SK-MEL-5 (cell line): ENCODE results near the gene CHST9. TPM values are rescaled to one million over a fixed set of nuclear protein-coding genes. Genes with fewer than 3 reads are reported as not detected.

Source experiments
- DNase-seq: peaks from one replicate; pipeline ENCODE4 v3.0.0-alpha.2; 2016; ENCODE audit warnings: low read depth, low spot score
- in situ Hi-C: cut with HindIII; loops from 2 replicates; pipeline ENCODE4 v1.10.0; 2016; ENCODE audit warnings: low sequenced_read_pairs, high pct_unique_total_duplicates, low pct_unique_long_range_greater_than_20kb
- total RNA-seq: library from RNA; depleted of rRNA; stranded (reverse); fragments of >200 nt; shearing (Covaris generic); gene quantifications from 2 replicates; pipeline ENCODE4 v1.2.3, GENCODE V29; 2014

CHST9 gene
- total RNA-seq, 1 experiment from 2014 or later: not detected

- no peak for DNase-seq
- in situ Hi-C loops: no loop called here
These were observed 139.8 kb downstream of the CHST9 start for GRCh38 chr18:27045342-27045741.

GRCh38 chr18:27042177-27042576, 142.9 kb downstream of the CHST9 start:
- no peak for DNase-seq
- in situ Hi-C loops: no loop called here

GRCh38 chr18:27040796-27041195, 144.3 kb downstream of the CHST9 start:
- DNase-seq: no peak
- in situ Hi-C loops: no loop called here

- in situ Hi-C loops: no loop called here
These were observed 151.4 kb downstream of the CHST9 start for GRCh38 chr18:27033722-27034121.

GRCh38 chr18:27030421-27030820, 154.7 kb downstream of the CHST9 start:
- in situ Hi-C loops: no loop called here
- DNase-seq: no peak

More at GRCh38 chr18:27033722-27034121, 151.4 kb downstream of the CHST9 start:
- DNase-seq: no peak

GRCh38 chr18:27022477-27022876, 162.6 kb downstream of the CHST9 start:
- in situ Hi-C loops: no loop called here
- DNase-seq: no peak

GRCh38 chr18:27017901-27018500, 167.1 kb downstream of the CHST9 start:
- peak; percentile 42 for DNase-seq
- in situ Hi-C loops: no loop called here

- in situ Hi-C loops: no loop called here
- DNase-seq: no peak
These were observed 170.3 kb downstream of the CHST9 start for GRCh38 chr18:27014841-27015240.

- in situ Hi-C loops: no loop called here
- DNase-seq: no peak
These were observed 174.3 kb downstream of the CHST9 start for GRCh38 chr18:27010784-27011183.

GRCh38 chr18:27009293-27009692, 175.8 kb downstream of the CHST9 start:
- DNase-seq: no peak
- in situ Hi-C loops: no loop called here

- in situ Hi-C loops: no loop called here
- DNase-seq: no peak
These were observed 176.5 kb downstream of the CHST9 start for GRCh38 chr18:27008575-27008974.

GRCh38 chr18:27007880-27008279, 177.2 kb downstream of the CHST9 start:
- DNase-seq: no peak
- in situ Hi-C loops: no loop called here

- in situ Hi-C loops: no loop called here
- peak; percentile 60 for DNase-seq
These were observed 179.5 kb downstream of the CHST9 start for GRCh38 chr18:27005589-27005988.

- peak; percentile 39 for DNase-seq
- in situ Hi-C loops: no loop called here
These were observed 180.9 kb downstream of the CHST9 start for GRCh38 chr18:27004056-27004829.

GRCh38 chr18:26999797-27000196, 185.3 kb downstream of the CHST9 start:
- DNase-seq: no peak
- in situ Hi-C loops: no loop called here

- in situ Hi-C loops: no loop called here
- no peak for DNase-seq
These were observed 191.5 kb downstream of the CHST9 start for GRCh38 chr18:26993568-26993967.

GRCh38 chr18:26992926-26993325, 192.2 kb downstream of the CHST9 start:
- DNase-seq: no peak
- in situ Hi-C loops: no loop called here

GRCh38 chr18:26989842-26990241, 195.3 kb downstream of the CHST9 start:
- DNase-seq: no peak
- in situ Hi-C loops: no loop called here

- peak; percentile 47 for DNase-seq
These were observed 203.6 kb downstream of the CHST9 start for GRCh38 chr18:26981360-26982082.

More at GRCh38 chr18:26981360-26982082, 203.6 kb downstream of the CHST9 start:
- in situ Hi-C loops: no loop called here
